Natural killer cell (primary cell): ENCODE measurements around the gene QRICH1. TPM values are rescaled to one million over a fixed set of nuclear protein-coding genes. Genes with fewer than 3 reads are reported as not detected.

Experiments
- ATAC-seq, 3 donors: fragments of 150-1000 bp in 2 of 3; fragments of 200-7000 bp in 1 of 3; cut with Tn5 transposase; 1 replicate in 1 of 3; 2 replicates in 2 of 3; pipeline ENCODE4 v1.10.0; 2021; ENCODE audit warnings: mild to moderate bottlenecking in 2 of 3, moderate library complexity in 2 of 3
- DNase-seq, 2 donors: peaks; one replicate each; pipeline versions ENCODE4 v3.0.0 to v3.0.0-alpha.2; 2013 to 2021; ENCODE audit warnings: mixed read lengths in 1 of 2
- H3K27ac ChIP-seq: one replicate; pipeline ENCODE4 v1.5.1; 2013; ENCODE audit warnings: mild to moderate bottlenecking, low read length
- H3K27me3 ChIP-seq: one replicate; pipeline ENCODE4 v1.6.1; 2013; ENCODE audit warnings: low read length; ENCODE audit not compliant: control insufficient read depth, insufficient read depth
- H3K36me3 ChIP-seq: one replicate; pipeline ENCODE4 v1.6.1; 2013; ENCODE audit warnings: low read length; ENCODE audit not compliant: control insufficient read depth, insufficient read depth
- H3K4me1 ChIP-seq: one replicate; pipeline ENCODE4 v1.6.1; 2013; ENCODE audit warnings: low read length; ENCODE audit not compliant: control insufficient read depth, insufficient read depth
- H3K4me3 ChIP-seq: one replicate; pipeline ENCODE4 v1.5.1; 2013; ENCODE audit warnings: low read length
- H3K9me3 ChIP-seq: one replicate; pipeline ENCODE4 v1.6.1; 2013; ENCODE audit warnings: low read length; ENCODE audit not compliant: control insufficient read depth, insufficient read depth
- H3K27ac Mint-ChIP-seq, 2 donors: one replicate each; pipeline ENCODE4 v1.8.0; 2022; ENCODE audit warnings: mild to moderate bottlenecking in 2 of 2, mixed read lengths in 2 of 2, moderate library complexity in 1 of 2
- H3K27me3 Mint-ChIP-seq, 2 donors: one replicate each; pipeline ENCODE4 v1.8.0; 2022; ENCODE audit warnings: low read depth in 2 of 2, mixed read lengths in 2 of 2
- H3K36me3 Mint-ChIP-seq: one replicate; pipeline ENCODE4 v1.8.0; 2022; ENCODE audit warnings: mixed read lengths
- H3K4me1 Mint-ChIP-seq, 2 donors: one replicate each; pipeline ENCODE4 v1.8.0; 2022; ENCODE audit warnings: mixed read lengths in 2 of 2
- H3K4me3 Mint-ChIP-seq: one replicate; pipeline ENCODE4 v1.8.0; 2022; ENCODE audit warnings: mild to moderate bottlenecking, moderate library complexity, mixed read lengths
- H3K9me3 Mint-ChIP-seq, 2 donors: one replicate each; pipeline ENCODE4 v1.8.0; 2022; ENCODE audit warnings: mixed read lengths in 2 of 2
- CTCF ChIP-seq: fragments of 200-600 bp; IDR thresholded peaks from one replicate; pipeline ENCODE4 v1.8.0; 2022; ENCODE audit warnings: antibody characterized with exemption
- WGBS: methylation state at CpG from one replicate; pipeline ENCODE4 v1.1.7; 2013; ENCODE audit warnings: missing lambda C conversion rate; ENCODE audit not compliant: insufficient coverage; 5-methylcytosine and 5-hydroxymethylcytosine counted together
- intact Hi-C: fragments of 100-400 bp; cut with micrococcal nuclease; formaldehyde crosslinking; loops from one replicate; pipeline ENCODE4 v1.14.2; 2022
- total RNA-seq, 4 donors: library from RNA; stranded (reverse); fragments of 120-200 nt in 1 of 4; gene quantifications; one replicate each; pipeline versions ENCODE4 v1.2.3 to v1.2.4, GENCODE V29; 2013 to 2022

QRICH1 gene
- total RNA-seq, 3 donors from 2014 or later (not counting 1 experiment from before 2014, with no cell fraction given) = 220 to 230 (median 227) TPM

- Histone ChIP-seq H3K36me3 (no peaks in the 10 kb centered on the region), H3K4me3 (no peak overlapping the region), H3K4me1 (peaks cover 20% of the 10 kb centered on the region), H3K9me3 (no peaks in the 10 kb centered on the region), H3K27me3 (no peaks in the 10 kb centered on the region), H3K27ac (no peak overlapping the region)
- no peaks in the 10 kb centered on the region for H3K27me3 Mint-ChIP-seq
- H3K4me3 Mint-ChIP-seq = no peak overlapping the region
- no peaks in the 10 kb centered on the region for H3K36me3 Mint-ChIP-seq
- intact Hi-C loops = no loop called here
- H3K4me1 Mint-ChIP-seq = peaks cover 1 to 6% of the 10 kb centered on the region in 2 donors
- no peak for TF ChIP-seq CTCF
- H3K27ac Mint-ChIP-seq = no peak overlapping the region
- no peaks in the 10 kb centered on the region for H3K9me3 Mint-ChIP-seq
- 94% methylated on average over 7 of the region's 7 CpGs for WGBS
- DNase-seq (no peak), ATAC-seq (no peak)
Measured at GRCh38 chr3:49124203-49124602, 30.3 kb upstream of the QRICH1 start.

- DNase-seq = no peak
- Mint-ChIP-seq H3K36me3 (no peaks in the 10 kb centered on the region), H3K4me1 (peaks cover 5 to 11% of the 10 kb centered on the region in 2 donors), H3K4me3 (no peak overlapping the region), H3K27me3 (no peaks in the 10 kb centered on the region), H3K9me3 (no peaks in the 10 kb centered on the region), H3K27ac (no peak overlapping the region)
- H3K36me3 ChIP-seq = peaks cover 1% of the 10 kb centered on the region
- intact Hi-C loops = no loop called here
- 96% methylated on average over 17 of the region's 17 CpGs for WGBS
- H3K27ac ChIP-seq = no peak overlapping the region
- no peaks in the 10 kb centered on the region for H3K27me3 ChIP-seq
- peaks cover 24% of the 10 kb centered on the region for H3K4me1 ChIP-seq
- no peak overlapping the region for H3K4me3 ChIP-seq
- TF ChIP-seq CTCF = no peak
- ATAC-seq = no peak
- no peaks in the 10 kb centered on the region for H3K9me3 ChIP-seq
Measured at GRCh38 chr3:49123687-49124086, 29.8 kb upstream of the QRICH1 start.

- Histone ChIP-seq H3K9me3 (no peaks in the 10 kb centered on the region), H3K36me3 (peaks cover 3% of the 10 kb centered on the region), H3K4me3 (no peak overlapping the region), H3K4me1 (peaks cover 24% of the 10 kb centered on the region), H3K27me3 (no peaks in the 10 kb centered on the region), H3K27ac (no peak overlapping the region)
- Mint-ChIP-seq H3K27me3 (no peaks in the 10 kb centered on the region), H3K4me3 (no peak overlapping the region), H3K9me3 (no peaks in the 10 kb centered on the region), H3K4me1 (peaks cover 5 to 12% of the 10 kb centered on the region in 2 donors), H3K27ac (peak overlapping the region; percentile 11 to 87), H3K36me3 (no peaks in the 10 kb centered on the region)
- WGBS = 95% methylated on average over 17 of the region's 17 CpGs
- no peak for TF ChIP-seq CTCF
- ATAC-seq (no peak), DNase-seq (no peak)
- intact Hi-C loops = no loop called here
Measured at GRCh38 chr3:49122886-49123545, 29.1 kb upstream of the QRICH1 start.

GRCh38 chr3:49122451-49122850, 28.6 kb upstream of the QRICH1 start:
- Mint-ChIP-seq H3K4me1 (peaks cover 5 to 12% of the 10 kb centered on the region in 2 donors), H3K27me3 (no peaks in the 10 kb centered on the region)
- H3K27ac ChIP-seq = no peak overlapping the region

More at GRCh38 chr3:49122451-49122850, 28.6 kb upstream of the QRICH1 start:
- intact Hi-C loops = no loop called here
- no peaks in the 10 kb centered on the region for H3K9me3 ChIP-seq
- Mint-ChIP-seq H3K36me3 (no peaks in the 10 kb centered on the region), H3K27ac (peak overlapping the region; percentile 81 to 87), H3K4me3 (peak overlapping the region; percentile 29), H3K9me3 (no peaks in the 10 kb centered on the region)
- DNase-seq = no peak
- 94% methylated on average over 7 of the region's 7 CpGs for WGBS
- H3K27me3 ChIP-seq = no peaks in the 10 kb centered on the region
- H3K36me3 ChIP-seq = peaks cover 7% of the 10 kb centered on the region
- TF ChIP-seq CTCF = no peak
- no peak overlapping the region for H3K4me3 ChIP-seq
- no peak for ATAC-seq
- peaks cover 24% of the 10 kb centered on the region for H3K4me1 ChIP-seq
